HCT116 (cell line): Measurements from ENCODE around the gene CELA2B. TPM values are rescaled to one million over a fixed set of nuclear protein-coding genes. Genes with fewer than 3 reads are reported as not detected.

ENCODE experiments used
- ATAC-seq: fragments of 200-7000 bp; cut with Tn5 transposase; 2 replicates; pipeline ENCODE4 v1.9.1; 2020; ENCODE audit warnings: mild to moderate bottlenecking, moderate library complexity
- BruUV-seq: library from RNA; stranded (reverse); fragments of 400-500 nt; replicated peaks from 2 replicates; lab custom pipeline; 2021; lab: Mats Ljungman, UMichigan
- CTCF ChIA-PET: fragments of 300-600 bp; sonication (Branson Sonifier 250); formaldehyde crosslinking; loops from one replicate; lab custom pipeline; 2021; ENCODE audit warnings: antibody characterized with exemption; lab: Charles Lee
- POLR2A ChIA-PET: fragments of 300-600, 350-600 bp; sonication (Branson Sonifier 250); formaldehyde crosslinking; loops from one replicate; lab custom pipeline; 2021; ENCODE audit warnings: antibody characterized with exemption; lab: Charles Lee
- RAD21 ChIA-PET, 2 experiments: fragments of 300-600 bp; sonication (Branson Sonifier 250); formaldehyde crosslinking; loops; one replicate each; lab custom pipeline; 2023; ENCODE audit warnings: low total read pairs in 2 of 2; ENCODE audit not compliant: uncharacterized antibody in 2 of 2, unreplicated experiment in 2 of 2, low non-redundant PET in 1 of 2; lab: Charles Lee
- DNase-seq: peaks from one replicate; pipeline ENCODE4 v3.0.0-alpha.2; 2010; ENCODE audit warnings: low read depth, low spot score
- H2AFZ ChIP-seq: fragments of 200-600 bp; shearing (Covaris generic), sonication (generic); 2 replicates; pipeline ENCODE4 v1.6.1; 2017; ENCODE audit warnings: low read depth, mixed run types, mixed read lengths, antibody characterized with exemption, low read length; ENCODE audit not compliant: poor library complexity, severe bottlenecking
- H3K27ac ChIP-seq: 2 replicates; pipeline ENCODE4 v1.5.1; 2012; ENCODE audit warnings: low read depth, low read length
- H3K27me3 ChIP-seq: fragments of 200-600 bp; sonication (generic); 2 replicates; pipeline ENCODE4 v1.6.1; 2016; ENCODE audit warnings: mixed run types, low read length, mixed read lengths; ENCODE audit not compliant: insufficient read depth
- H3K36me3 ChIP-seq, 2 experiments: fragments of 200-500 bp in 1 of 2; fragments of 200-600 bp in 1 of 2; sonication (Bioruptor generic) in 1 of 2; sonication (generic) in 1 of 2; 2 replicates each; pipeline versions ENCODE4 v1.5.1 to v1.6.1; 2014 to 2016; ENCODE audit warnings: low read length in 2 of 2, inconsistent platforms in 1 of 2, mixed read lengths in 1 of 2, mixed run types in 1 of 2; ENCODE audit not compliant: insufficient read depth in 2 of 2, control insufficient read depth in 1 of 2
- H3K4me1 ChIP-seq, 2 experiments: fragments of 200-600 bp in 1 of 2; sonication (generic) in 1 of 2; 2 replicates each; pipeline versions ENCODE4 v1.5.1 to v1.6.1; 2012 to 2017; ENCODE audit warnings: low read length in 2 of 2, inconsistent platforms in 1 of 2, mild to moderate bottlenecking in 1 of 2, mixed read lengths in 1 of 2, mixed run types in 1 of 2, moderate library complexity in 1 of 2; ENCODE audit not compliant: insufficient read depth in 2 of 2, control insufficient read depth in 1 of 2
- H3K4me2 ChIP-seq: fragments of 200-600 bp; sonication (generic); 2 replicates; pipeline ENCODE4 v1.6.1; 2017; ENCODE audit warnings: mixed run types, low read length, mixed read lengths
- H3K4me3 ChIP-seq, 2 experiments: fragments of 200-600 bp in 1 of 2; sonication (generic) in 1 of 2; replicated peaks in 1 of 2; 2 replicates each; pipeline ENCODE4 v1.5.1; 2011 to 2016; ENCODE audit warnings: low read length in 2 of 2, control low read depth in 1 of 2, low read depth in 1 of 2, mild to moderate bottlenecking in 1 of 2, mixed read lengths in 1 of 2, mixed run types in 1 of 2
- H3K79me2 ChIP-seq: fragments of 200-600 bp; sonication (generic); 2 replicates; pipeline ENCODE4 v1.6.1; 2017; ENCODE audit warnings: mild to moderate bottlenecking, mixed run types, low read length, moderate library complexity, mixed read lengths; ENCODE audit not compliant: insufficient read depth
- H3K9ac ChIP-seq: fragments of 200-600 bp; sonication (generic); 2 replicates; pipeline ENCODE4 v1.6.1; 2016; ENCODE audit warnings: low read length, mixed read lengths
- H3K9me2 ChIP-seq: fragments of 200-600 bp; sonication (generic), shearing (Covaris generic); 2 replicates; pipeline ENCODE4 v1.6.1; 2017; ENCODE audit warnings: mixed run types, mild to moderate bottlenecking, moderate library complexity; ENCODE audit not compliant: insufficient read depth
- H3K9me3 ChIP-seq, 2 experiments: fragments of 200-500 bp in 1 of 2; fragments of 200-600 bp in 1 of 2; sonication (Bioruptor generic) in 1 of 2; sonication (generic) in 1 of 2; 2 replicates each; pipeline ENCODE4 v1.6.1; 2014 to 2017; ENCODE audit warnings: low read length in 2 of 2, mixed read lengths in 2 of 2, inconsistent platforms in 1 of 2, low read depth in 1 of 2, mild to moderate bottlenecking in 1 of 2, mixed run types in 1 of 2, moderate library complexity in 1 of 2; ENCODE audit not compliant: control insufficient read depth in 1 of 2, insufficient read depth in 1 of 2
- H4K20me1 ChIP-seq: fragments of 200-600 bp; sonication (generic), shearing (Covaris generic); 2 replicates; pipeline ENCODE4 v1.6.1; 2017; ENCODE audit warnings: mixed run types, mild to moderate bottlenecking, moderate library complexity; ENCODE audit not compliant: insufficient read depth
- CTCF ChIP-seq, 3 experiments: fragments of 200-600 bp in 1 of 3; sonication (generic) in 1 of 3; IDR thresholded peaks in 2 of 3; conservative IDR thresholded peaks in 1 of 3; 2 replicates each; pipeline ENCODE4 v1.5.1; 2012 to 2017; ENCODE audit warnings: low read depth in 2 of 3, low read length in 2 of 3, antibody characterized with exemption in 1 of 3, borderline replicate concordance in 1 of 3, control low read depth in 1 of 3, mild to moderate bottlenecking in 1 of 3, mixed read lengths in 1 of 3, mixed run types in 1 of 3, moderate library complexity in 1 of 3; ENCODE audit not compliant: insufficient read depth in 1 of 3
- ELF1 ChIP-seq: IDR thresholded peaks from 2 replicates; pipeline ENCODE4 v1.6.1; 2012; ENCODE audit warnings: low read depth, borderline replicate concordance
- EZH2 ChIP-seq: fragments of 200-600 bp; sonication (generic); IDR thresholded peaks from 2 replicates; pipeline ENCODE4 v1.6.1; 2017; ENCODE audit warnings: antibody characterized with exemption, mixed run types
- JUND ChIP-seq: IDR thresholded peaks from 2 replicates; pipeline ENCODE4 v1.6.1; 2012
- SRF ChIP-seq: IDR thresholded peaks from 2 replicates; pipeline ENCODE4 v1.6.1; 2012; ENCODE audit warnings: low read depth
- TCF7L2 ChIP-seq: IDR thresholded peaks from 2 replicates; pipeline ENCODE4 v1.7.0; 2011; ENCODE audit warnings: borderline replicate concordance, inconsistent platforms; ENCODE audit not compliant: insufficient read depth, insufficient read length; ENCODE audit errors: extremely low read depth
- ZBTB33 ChIP-seq: IDR thresholded peaks from 2 replicates; pipeline ENCODE4 v1.6.1; 2011; ENCODE audit warnings: mild to moderate bottlenecking, low read length, moderate library complexity; ENCODE audit not compliant: insufficient replicate concordance; ENCODE audit errors: extremely low read depth
- intact Hi-C: fragments of 100-400 bp; cut with micrococcal nuclease; formaldehyde crosslinking; loops from 2 replicates; pipeline ENCODE4 v1.10.0; 2022
- total RNA-seq: library from RNA; stranded (reverse); gene quantifications from one replicate; pipeline ENCODE4 v1.2.1, GENCODE V29; 2021; ENCODE audit not compliant: unreplicated experiment

Gene CELA2B
- total RNA-seq, 1 experiment from 2014 or later, result not detected

- CTCF ChIA-PET, result no interaction called here
- no peaks in the 10 kb centered on the region for H3K9me3 ChIP-seq
- H3K79me2 ChIP-seq, result no peaks in the 10 kb centered on the region
- no peaks in the 10 kb centered on the region for H3K27me3 ChIP-seq
- RAD21 ChIA-PET, result no interaction called here
- no peaks in the 10 kb centered on the region for H3K36me3 ChIP-seq
- H3K27ac ChIP-seq, result no peak overlapping the region
- H3K4me2 ChIP-seq, result no peak overlapping the region
- no peak overlapping the region for H2AFZ ChIP-seq
- ATAC-seq, result no peak
- intact Hi-C loops, result no loop called here
- no peaks in the 10 kb centered on the region for H4K20me1 ChIP-seq
- no peak overlapping the region for H3K9ac ChIP-seq
- no peak for TF ChIP-seq TCF7L2
- TF ChIP-seq ELF1, result no peak
- TF ChIP-seq, all 23 proteins: peak for 0
- H3K4me1 ChIP-seq, result no peaks in the 10 kb centered on the region
- no peaks in the 10 kb centered on the region for H3K9me2 ChIP-seq
- DNase-seq, result no peak
- POLR2A ChIA-PET, result no interaction called here
- no peak overlapping the region for H3K4me3 ChIP-seq
- BruUV-seq, result no TSS peak
Observed at GRCh38 chr1:15492596-15492995, 16.7 kb downstream of the CELA2B start.

GRCh38 chr1:15493869-15494390, 18.0 kb downstream of the CELA2B start:
- no peak overlapping the region for H3K27ac ChIP-seq
- H3K79me2 ChIP-seq, result no peaks in the 10 kb centered on the region
- H3K36me3 ChIP-seq, result no peaks in the 10 kb centered on the region
- no TSS peak for BruUV-seq
- H3K27me3 ChIP-seq, result no peaks in the 10 kb centered on the region
- no peak overlapping the region for H3K4me3 ChIP-seq
- TF ChIP-seq JUND (no peak), ZBTB33 (no peak), EZH2 (no peak), SRF (no peak), CTCF (IDR thresholded peaks at IDR 0.05 in 2 of 3, conservative IDR thresholded peaks at IDR 0.05 in 1 of 3; ENCODE audit: borderline replicate concordance in 1 of 3, insufficient read depth in 1 of 3, low read depth in 2 of 3, low read length in 2 of 3) (no peak)
- TF ChIP-seq, all 23 proteins: peak for 0
- intact Hi-C loops, result no loop called here
- H3K9me3 ChIP-seq, result no peaks in the 10 kb centered on the region
- DNase-seq (no peak), ATAC-seq (no peak)
- ChIA-PET CTCF (interaction anchor here (0.7 kb wide), 1 partner anchor 170 kb away, joined by 3 read pairs; no protein-coding TSS in a partner anchor), POLR2A (no interaction called here), RAD21 (no interaction called here)
- no peaks in the 10 kb centered on the region for H4K20me1 ChIP-seq
- H3K9ac ChIP-seq, result no peak overlapping the region
- H3K4me1 ChIP-seq, result no peaks in the 10 kb centered on the region
- H3K4me2 ChIP-seq, result no peak overlapping the region
- no peaks in the 10 kb centered on the region for H3K9me2 ChIP-seq
- H2AFZ ChIP-seq, result no peak overlapping the region
